Ishikawa (cell line): ENCODE results near the gene AP3D1.

Experiments
- CEBPB ChIP-seq: IDR thresholded peaks from 2 replicates; pipeline ENCODE4 v1.6.1; 2012
- CREB1 ChIP-seq: IDR thresholded peaks from 2 replicates; pipeline ENCODE4 v1.6.1; 2012; ENCODE audit warnings: low read depth
- MAX ChIP-seq: IDR thresholded peaks from 2 replicates; pipeline ENCODE4 v1.6.1; 2012
- REST ChIP-seq: IDR thresholded peaks from 2 replicates; pipeline ENCODE4 v1.6.1; 2012; ENCODE audit warnings: low read depth, mild to moderate bottlenecking
- TAF1 ChIP-seq: IDR thresholded peaks from 2 replicates; pipeline ENCODE4 v1.6.1; 2012; ENCODE audit warnings: low read depth, mild to moderate bottlenecking
- TEAD4 ChIP-seq: IDR thresholded peaks from 2 replicates; pipeline ENCODE4 v1.6.1; 2012
- YY1 ChIP-seq: IDR thresholded peaks from 2 replicates; pipeline ENCODE4 v1.6.1; 2012; ENCODE audit warnings: low read depth
- ZBTB7A ChIP-seq: IDR thresholded peaks from 2 replicates; pipeline ENCODE4 v1.6.1; 2012; ENCODE audit warnings: low read depth

- TF ChIP-seq MAX = no peak
- no peak for TF ChIP-seq CREB1
- no peak for TF ChIP-seq YY1
- TF ChIP-seq REST = no peak
- TF ChIP-seq TAF1 = no peak
- TF ChIP-seq CEBPB = no peak
- TF ChIP-seq ZBTB7A = no peak
- TF ChIP-seq TEAD4 = no peak
These were observed 89.0 kb downstream of the AP3D1 start for GRCh38 chr19:2062389-2062729.
